ENCODE results near the gene SUN3.
"Not testable (repeated sequence)": the region's sequence is repeated elsewhere in the genome, so short reads cannot be mapped to it uniquely, and the experiment has no call there.

SUN3 gene

GRCh38 chr7:47943676-47944474 is 85.0 kb downstream of the SUN3 start:
- no peak for DNase-seq (ENCODE audit: low spot score)

DNA sequence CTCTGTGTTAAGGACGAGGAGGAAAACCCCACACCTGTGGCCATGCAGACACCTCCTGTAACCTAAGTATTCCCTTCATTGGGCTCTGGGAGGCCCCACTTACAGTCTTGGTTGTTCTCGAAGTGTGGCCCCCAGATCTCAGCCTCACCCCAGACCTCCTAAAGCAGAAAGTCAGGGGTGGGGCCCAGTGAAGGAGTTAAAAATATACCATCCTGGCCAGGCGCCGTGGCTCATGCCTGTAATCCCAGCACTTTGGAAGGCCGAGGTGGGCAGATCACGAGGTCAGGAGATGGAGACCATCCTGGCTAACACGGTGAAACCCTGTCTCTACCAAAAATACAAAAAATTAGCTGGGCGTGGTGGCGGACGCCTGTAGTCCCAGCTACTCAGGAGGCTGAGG is 86.3 kb downstream of the SUN3 start:
- DNase-seq (ENCODE audit: low spot score), result not testable (repeated sequence)

- no peak for DNase-seq (ENCODE audit: low spot score)
Measured at GRCh38 chr7:47942132-47942531, 86.8 kb downstream of the SUN3 start.

DNA sequence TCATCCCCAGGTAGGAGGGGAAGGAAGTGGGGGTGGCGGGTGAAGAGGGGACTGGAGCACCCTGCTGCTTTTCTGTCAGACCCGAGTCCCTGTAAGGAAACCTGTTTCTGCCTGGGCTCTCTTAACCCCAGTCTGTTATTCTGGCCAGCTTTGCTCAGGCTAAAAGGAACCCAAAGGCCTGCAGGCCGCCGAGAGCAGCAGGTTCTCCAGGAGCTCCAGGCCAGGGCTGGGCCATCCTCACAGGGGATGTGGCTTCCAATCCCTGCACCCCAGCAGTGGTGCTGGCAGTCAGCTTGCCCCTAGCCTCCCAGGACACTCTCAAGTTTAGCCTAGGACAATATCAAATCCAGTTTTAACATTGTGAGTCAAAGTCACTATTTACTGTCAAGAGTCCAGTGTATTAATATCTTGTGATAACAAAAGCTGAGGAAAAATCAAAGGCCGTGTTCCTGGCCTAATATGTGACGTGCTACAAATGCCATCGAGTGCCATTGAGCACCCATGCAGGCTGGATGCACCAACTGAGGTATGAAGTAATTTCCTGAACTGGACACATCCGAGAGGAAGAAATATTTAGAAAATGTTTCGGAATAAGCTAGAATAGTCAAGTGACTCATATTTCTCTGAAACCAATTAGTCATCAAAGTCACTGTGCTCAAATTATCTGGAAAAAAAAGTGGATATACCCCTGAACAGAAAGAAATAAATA is 87.6 kb downstream of the SUN3 start:
- DNase-seq (ENCODE audit: low spot score), result peak; percentile 89

DNA sequence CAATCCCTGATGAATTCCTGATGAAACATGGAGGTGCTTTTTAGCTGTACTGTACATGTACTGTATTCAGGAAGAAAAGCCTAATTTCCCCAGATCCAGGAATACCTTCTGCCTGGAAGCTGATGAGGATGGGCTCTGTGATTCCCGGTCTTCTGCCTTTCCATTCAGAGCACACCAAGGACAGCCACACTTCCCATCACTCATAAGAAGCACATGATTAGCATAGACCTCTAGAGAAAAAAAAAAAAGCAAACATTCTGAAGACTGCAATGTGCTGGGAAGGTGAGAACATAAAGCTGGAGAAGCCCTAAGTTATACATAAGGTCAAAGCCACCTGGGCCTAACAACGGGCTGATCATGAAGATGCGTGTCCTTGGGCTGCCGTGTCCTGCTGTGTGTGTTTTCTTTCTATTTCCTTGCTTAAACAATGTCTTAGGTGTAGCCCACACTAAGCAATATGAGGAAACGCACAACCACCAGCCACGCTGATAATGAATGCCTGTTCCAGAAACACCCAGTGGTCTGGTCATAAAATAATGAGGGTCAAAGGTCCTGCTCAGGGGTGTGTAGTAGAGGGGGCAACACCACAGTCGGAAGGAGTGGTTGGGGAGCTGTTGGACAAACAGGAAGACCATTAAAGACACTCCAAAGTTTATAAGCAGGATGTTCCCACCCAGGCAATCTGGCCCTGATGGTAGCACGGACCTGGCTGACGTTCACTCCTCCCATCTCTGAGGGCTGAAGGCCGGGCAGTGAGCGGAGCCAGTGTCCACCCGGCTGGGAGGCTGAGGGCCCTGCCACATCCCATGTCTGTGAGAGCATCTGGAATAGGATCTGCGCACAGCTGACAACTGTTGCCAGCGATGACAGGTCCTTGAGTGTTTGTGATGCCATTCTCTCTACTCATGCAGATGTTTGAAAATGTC is 88.6 kb downstream of the SUN3 start:
- DNase-seq (ENCODE audit: low spot score), result peak; percentile 56

- no peak for DNase-seq (ENCODE audit: low spot score)
Measured at GRCh38 chr7:47939425-47940036, 89.4 kb downstream of the SUN3 start.

GRCh38 chr7:47938574-47939165 is 90.2 kb downstream of the SUN3 start:
- no peak for DNase-seq (ENCODE audit: low spot score)

DNA sequence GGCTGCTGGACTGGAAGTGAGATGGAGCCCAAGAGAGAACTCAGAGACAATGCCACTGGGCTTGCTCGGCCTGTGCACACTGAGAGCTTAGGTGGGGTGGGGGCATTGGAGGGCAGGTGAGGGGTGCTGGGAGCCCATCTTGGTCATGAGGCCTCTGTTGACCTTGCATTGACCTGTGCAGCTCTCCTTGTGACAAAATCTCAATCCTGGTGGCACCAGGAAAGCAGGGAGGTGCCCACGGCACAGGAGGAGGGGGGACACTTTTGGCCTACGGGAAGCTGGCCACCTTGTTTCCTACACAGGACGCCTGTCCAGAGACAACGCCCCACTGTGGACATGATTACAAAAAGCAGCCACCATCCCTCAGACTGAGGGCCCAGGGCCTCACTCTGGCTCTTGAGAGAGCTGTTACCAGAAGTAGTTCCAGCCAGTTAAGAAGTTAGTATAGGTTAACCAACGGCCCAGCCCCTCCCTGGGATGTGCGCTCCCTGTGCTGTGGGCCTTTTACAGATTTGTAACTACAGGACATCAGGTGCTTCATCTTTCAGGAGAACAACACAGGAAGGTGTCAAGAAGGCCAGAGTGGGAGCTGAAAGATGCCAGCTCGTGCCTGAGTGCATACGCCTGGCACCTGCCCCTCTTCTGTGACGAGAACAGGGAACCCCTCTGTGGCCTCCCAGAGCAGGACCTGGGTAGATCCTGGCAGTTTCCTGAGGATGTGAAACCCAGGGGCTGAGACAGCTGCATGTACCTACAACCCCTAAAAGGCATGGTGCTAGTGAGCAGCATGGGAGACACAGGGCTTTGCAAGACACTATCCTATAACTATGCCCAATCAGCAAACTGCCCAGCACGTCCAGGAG is 91.0 kb downstream of the SUN3 start:
- no peak for DNase-seq (ENCODE audit: low spot score)

All from hepatic stellate cell (primary cell).